GM19468 (cell line): ENCODE results near the gene GLI2.

Experiments
- ATAC-seq: cut with Tn5 transposase; IDR thresholded peaks from one replicate; pipeline ENCODE4 v1.9.1; 2021; ENCODE audit warnings: mild to moderate bottlenecking, moderate library complexity, moderate number of reproducible peaks; ENCODE audit not compliant: unreplicated experiment; ENCODE audit errors: extremely low read depth

The GLI2 gene

DNA sequence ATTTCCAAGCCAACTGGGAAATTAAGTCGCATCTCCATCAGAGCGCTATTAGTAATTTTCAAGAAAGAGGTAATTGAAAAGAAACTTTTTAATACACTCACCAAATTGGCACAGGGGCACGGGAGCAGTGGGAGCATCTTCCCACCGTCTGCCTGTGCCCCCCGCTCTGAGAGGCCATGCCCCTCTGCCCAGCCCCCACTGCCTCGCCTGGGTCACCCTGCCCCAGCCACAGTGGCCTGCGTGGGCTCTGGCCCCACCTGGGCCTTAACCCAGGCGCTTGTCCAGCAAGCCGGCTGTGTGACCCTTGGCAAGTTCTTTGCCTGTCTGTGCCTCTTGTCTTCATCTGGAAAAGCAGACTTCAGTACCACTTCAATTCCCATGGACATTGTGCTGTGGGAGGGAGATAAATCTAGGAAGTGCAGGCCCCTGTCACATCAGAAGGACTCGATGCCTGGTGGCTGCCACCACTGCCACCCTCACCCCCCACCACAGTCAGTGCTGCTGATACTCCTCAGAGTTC is 31.9 kb downstream of the GLI2 start:
- no peak for ATAC-seq

DNA sequence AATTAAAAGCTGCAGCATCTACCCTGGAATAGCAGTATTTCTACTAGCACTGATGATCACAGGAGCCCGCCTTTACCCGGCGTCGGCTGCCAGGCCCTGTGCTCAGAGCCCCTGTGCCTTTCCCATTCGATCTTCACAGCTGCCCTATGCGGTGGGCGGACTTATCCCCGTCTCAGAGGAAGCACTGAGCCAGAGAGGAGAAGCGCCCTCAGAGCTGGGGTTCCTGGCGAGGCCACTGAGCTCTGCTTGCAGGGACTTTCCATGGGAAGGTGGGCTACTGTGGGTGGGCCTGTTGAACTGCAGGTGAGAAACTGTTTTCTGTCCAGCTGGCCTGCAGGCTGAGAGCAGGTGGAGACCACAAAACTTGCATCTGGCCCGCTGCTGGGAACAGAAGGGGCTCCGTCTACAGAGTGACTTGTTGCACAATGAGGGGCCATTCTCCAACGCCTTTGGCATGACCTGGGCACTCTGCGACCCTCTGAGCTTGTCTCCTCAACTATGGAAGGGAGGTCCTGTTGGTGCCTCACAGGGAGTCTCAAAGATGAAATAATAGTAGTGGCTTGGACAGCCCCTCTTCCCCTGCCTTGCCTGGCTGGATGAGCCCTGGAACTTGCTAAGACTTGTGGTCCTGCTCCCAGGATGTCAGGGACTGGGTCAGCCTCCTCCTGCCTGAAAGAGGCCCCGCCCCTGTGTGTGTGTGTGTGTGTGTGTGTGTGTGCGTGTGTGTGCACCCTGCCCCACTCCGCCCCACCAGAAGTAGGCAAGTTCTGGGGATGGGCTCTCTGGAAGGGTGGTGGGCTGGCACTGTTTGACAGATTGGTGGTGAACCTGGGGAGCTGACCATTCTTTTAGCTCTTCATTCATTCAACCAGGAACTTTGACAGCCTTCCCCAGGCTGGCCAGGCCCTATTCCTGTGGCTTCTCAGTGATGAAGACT is 32.7 kb downstream of the GLI2 start:
- ATAC-seq = no peak

DNA sequence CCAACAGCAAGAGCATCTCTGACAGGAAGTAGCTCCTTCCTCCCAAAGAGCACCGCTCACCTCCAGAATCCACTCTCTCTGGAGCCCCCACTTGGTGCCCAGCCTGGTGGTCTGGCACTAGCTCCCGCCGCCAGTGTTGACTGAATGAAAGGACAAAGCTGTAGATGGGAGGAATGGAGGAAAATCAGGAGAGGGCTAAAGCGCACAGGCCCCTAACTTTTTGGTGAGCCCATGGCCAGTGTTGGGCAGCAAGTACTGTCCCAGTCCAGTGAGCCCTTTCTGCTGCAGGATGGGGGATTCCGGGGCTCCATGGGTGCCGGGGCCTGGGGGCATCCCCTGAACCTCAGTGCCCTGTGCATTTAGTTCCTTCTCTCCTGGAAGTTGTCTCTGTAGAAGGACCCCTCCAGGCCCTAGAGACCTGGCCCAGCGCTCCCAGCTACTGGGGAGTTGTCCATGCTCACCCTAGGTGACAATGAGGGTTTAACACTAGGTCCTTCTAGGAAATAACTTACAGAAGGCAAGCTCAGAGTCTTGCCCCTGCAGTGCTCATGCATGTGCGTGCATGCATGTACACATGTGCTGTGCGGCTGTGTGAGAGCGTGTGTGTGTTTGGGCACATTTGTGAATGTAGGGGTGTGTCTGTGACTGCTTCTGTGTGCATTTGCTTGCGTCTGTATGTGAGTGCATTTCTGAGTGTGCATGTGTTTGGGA is 33.6 kb downstream of the GLI2 start:
- no peak for ATAC-seq

DNA sequence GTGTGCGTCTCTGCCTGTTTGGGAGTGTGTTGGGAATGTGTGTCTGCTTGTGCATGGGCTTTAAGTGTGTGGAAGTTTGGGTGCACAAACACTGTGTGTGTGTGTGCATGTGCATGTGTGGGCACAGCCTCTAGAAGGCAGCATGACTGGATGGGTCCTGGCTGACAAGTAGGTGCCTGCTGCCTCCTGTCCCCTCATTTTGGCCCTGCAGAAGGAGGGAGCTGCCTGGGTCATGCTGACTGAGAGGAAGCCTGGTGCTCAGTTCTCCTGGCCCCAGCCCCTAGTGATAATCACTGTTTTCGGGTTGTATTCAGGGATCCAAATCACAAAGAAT is 34.1 kb downstream of the GLI2 start:
- no peak for ATAC-seq

DNA sequence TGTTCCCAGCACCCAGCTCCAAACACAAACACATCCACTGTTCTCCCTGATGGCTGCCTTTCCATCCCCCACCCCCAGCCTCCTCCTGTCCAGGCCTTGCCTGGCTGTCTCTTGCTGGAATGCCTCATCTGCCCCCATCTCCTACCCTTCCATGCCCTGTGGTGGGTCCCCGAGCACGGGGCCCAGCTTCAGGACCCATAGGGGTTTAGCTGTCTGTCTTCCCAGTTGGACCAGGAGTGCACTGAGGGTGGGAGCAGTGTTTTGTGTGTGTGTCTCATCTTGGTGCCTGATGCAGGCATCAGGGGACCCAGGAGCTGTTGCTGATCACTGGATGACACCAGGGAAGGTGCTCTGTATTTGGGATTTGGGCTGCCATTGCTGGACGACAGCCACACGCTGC is 34.5 kb downstream of the GLI2 start:
- ATAC-seq = no peak

DNA sequence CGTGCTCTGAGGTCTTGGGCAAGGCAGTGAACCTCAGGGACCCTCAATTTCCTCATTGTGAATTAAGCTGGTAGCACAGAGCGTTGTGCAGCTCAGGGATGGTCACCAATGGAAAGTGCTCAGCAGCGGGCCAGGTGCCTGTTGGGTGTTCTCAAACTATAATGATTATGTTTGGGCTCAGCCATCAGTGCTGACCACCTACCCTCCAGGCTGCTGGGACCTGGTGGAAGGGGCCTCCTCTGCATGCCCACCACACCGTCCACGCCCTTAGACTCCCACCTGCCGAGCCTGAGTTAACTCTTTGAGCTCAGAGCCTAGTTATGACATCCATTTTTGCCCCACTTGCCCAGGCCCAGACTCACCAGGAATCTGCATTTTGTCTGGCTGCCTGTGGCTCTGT is 35.0 kb downstream of the GLI2 start:
- no peak for ATAC-seq

DNA sequence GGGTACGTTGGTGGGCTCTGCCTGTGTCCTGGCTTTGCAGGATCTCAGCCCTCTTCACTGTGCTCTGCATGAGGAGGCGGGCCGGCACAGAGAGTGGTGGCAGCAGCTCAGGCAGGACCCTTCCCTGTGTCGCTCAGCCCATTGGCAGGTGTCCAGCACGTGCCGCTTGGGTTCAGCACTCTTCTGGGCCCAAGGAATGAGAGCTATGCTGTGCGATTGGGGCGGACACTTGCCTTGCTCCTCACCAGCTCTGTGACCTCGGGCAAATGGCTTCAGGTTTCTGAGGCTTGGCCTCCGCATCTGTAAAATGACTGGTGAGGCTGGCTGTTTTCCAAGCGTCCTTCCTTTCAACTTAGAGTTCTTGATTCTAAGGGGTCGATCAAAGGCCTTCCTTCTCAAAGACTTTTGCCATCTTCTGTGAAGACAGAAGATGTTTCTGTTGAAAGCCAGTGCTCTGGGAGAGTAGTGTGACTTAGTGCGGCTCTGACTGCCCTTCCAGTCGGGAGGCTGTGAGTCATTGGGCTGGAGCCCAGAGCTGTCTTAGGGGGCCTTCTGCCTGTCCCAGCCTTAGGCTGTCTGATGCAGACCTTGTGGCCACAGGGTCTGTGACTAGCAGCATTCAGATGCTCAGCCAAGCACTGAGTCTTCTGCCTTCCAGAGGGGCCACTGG is 35.6 kb downstream of the GLI2 start:
- ATAC-seq = no peak

DNA sequence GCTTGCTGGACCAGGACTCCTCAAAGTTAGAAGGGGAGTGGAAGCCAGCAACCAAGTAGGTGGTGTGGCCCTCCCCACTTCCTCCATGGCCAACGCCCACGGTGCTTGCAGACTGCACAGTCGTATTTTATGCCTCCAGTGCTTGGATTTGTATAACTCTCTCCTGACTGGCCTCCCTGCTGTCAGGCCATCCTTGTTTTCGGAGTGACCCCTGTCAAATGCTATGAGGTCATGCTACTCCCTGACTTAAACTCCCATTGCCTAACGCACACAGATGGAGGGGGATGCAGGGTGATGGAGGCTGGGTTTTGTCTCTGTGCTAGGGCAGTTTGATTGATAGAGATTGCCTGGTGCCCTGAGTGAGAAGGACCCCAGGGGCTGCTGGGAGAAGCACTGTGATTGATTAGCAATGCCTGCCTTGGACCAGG is 36.1 kb downstream of the GLI2 start:
- no peak for ATAC-seq

DNA sequence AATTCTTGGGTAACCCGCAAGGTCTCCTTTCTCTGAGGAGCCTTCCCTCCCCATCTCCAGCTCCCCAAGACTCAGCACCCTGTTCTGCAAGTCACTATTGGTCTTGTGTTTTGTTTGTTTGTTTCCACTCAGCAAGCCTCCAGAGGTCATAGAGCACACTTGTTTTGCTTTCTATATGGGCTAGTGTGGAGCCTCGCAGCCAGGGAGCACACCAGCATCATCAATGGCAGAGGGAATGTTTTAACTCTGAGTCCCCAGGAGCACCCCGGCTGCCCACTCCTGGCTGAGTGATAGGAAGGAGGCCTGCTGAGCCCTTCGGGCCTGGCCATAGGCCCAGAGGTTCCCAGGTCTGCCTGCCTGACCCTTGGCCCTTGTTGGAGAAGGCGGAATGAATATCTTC is 36.6 kb downstream of the GLI2 start:
- ATAC-seq = no peak

DNA sequence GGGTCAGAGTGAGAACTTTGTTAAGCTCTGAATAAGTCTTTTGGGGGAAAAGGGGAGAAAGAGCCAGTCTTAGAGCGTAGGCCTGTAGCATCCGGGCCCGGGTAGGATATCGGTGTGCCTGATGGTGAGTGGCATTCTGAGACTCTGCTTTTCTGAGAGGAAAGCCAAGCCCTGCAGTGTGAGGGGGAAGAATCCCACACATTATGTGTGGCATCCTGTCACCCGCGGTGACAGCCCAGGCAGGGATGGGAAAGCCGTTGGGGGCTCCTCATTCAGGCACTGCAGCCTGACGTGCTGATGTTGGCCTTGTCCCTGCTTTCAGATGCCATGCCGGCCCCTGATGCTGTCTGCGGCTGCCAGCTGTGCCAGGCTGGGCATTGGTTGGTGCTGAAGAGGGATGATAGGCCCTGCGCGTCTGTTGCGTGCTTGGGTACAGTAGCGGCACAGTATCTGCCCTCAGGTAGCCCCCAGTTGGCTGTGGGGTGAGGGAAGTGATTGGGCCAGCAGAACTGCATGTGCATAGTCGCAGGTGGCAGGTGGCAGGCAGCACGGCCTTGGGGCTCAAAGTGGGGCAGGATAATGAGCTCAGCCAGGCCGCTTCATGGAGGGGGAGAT is 37.6 kb downstream of the GLI2 start:
- ATAC-seq = no peak

DNA sequence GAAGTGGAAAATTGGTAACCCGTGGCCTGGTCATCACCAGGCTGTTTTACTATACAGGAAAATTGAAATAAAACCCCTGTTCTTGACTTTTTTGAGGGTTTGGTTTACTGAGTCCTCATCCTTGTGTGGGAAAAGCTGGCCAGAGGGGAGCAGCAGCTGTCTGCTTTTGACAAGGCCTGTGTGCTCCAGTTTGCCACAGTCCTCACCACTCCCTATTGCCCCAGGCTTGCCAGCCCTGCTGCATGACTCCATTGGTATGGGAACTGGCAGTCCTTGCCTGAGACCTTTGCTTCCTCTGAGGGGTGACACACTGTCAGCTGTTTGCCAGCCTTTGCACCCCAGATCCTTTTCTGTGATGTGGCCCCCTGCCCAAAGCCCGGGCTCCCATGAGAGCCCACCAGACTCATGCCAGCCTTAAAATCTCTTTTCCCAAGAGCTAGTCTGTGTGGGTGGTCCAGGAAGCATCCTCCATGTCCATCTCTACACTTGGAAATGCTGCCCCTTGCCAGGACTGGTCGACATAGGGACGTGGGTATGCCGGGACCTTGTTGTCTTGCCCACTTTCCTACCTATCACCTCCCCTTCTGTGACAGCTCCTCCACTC is 39.0 kb downstream of the GLI2 start:
- ATAC-seq = no peak

DNA sequence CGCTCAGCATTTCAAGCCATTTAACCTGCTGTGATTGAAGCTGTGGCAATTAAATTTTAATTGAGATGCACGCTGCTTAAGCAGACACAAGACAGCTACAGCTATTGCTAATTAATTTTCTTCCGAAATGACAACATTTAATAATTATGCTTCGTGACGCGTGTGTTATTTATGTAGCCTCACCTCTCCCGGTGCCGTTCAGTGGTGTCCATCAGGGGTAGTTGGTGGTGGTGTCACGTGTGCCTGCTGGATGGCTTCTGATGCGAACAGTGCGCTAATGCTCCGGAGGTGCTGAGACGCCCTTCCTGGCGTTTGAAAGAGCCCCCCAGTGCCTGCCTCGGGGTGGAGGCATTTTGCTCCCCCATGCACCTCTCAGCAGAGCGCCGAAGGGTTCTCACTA is 39.5 kb downstream of the GLI2 start:
- ATAC-seq = no peak

DNA sequence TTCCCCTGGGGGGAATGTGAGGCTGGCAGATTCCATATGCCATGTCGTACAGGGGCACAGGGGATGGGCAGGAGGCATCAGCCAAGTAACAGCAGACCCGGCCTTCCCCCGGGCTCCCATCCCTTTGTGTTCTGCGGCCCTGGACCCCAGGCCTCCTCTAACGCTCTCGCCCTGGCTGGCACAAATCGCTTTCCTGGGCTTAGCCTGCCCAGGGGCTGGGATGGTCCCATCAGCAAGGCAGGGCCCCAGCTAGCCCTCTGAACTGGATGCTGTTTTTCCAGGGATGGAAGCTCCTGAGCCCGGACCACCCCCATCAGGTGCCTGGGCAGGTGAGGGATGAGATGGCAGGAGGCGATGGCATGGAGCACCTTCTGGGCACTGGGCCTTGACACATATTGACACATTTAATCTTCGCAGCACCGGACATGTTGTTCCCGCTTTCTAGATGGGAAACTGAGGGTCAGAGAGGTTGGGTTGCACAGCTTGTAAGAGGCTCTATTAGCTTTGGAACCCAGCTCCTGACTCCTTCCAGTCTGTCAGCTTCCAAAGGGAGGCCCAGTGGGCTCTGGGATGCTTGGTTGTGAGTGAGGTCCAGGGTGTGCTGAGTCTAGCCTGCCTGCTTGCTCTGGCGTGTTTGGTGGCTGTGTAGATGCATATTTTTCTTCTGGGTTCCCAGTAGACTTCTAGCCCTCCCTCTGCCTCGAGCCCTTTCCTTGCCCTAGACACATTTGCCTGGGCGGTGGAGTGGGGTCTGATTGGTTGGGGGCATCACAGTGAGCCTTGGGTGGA is 40.3 kb downstream of the GLI2 start:
- no peak for ATAC-seq

DNA sequence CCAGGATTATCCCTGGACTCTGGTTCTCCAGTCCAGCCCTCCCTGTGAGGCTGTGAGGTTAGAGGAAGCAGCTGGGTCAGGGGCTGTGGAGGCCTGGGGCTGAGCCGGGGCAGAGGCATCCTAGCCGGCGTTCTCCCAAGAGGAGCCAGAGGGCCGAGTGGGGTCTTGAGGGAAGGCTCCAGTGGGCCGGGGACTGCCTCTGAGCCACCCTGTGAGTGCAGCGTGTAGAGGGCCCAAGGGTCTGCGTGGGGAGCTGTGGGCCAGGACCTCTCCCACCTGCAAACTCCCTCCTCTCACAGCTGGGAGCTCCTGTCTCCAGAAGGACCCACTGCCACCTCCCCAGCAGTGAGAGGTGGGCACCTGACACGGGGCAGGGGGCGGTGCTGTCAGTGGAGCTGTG is 41.0 kb downstream of the GLI2 start:
- no peak for ATAC-seq

DNA sequence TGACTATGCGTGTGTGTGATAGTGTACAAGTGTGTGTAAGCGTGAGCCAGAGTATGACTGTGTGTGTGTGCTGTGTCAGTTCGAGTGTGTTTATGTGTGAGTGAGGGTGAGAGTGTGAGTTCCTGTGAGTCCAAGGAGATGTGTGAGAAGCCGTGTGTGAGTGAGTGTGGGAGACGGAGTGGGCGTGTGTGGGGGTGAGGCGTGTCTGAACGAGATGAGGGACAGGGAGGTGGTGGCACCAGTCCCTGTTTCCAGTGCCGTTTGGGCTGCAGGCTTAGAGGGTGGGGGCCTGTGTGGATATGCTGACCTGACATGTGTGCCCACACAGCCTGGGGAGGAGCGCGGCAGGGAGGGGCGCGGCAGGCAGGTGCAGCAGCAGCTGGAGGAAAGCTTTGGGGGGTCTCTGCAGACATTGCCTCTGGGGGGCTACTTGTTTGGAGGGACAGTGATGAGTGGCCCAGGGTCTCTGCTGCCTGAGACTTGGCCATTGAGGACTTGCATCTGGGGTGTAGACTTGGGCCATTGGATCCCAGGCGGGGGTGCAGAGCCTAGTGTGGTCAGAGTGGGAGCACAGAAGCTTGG is 41.6 kb downstream of the GLI2 start:
- no peak for ATAC-seq

DNA sequence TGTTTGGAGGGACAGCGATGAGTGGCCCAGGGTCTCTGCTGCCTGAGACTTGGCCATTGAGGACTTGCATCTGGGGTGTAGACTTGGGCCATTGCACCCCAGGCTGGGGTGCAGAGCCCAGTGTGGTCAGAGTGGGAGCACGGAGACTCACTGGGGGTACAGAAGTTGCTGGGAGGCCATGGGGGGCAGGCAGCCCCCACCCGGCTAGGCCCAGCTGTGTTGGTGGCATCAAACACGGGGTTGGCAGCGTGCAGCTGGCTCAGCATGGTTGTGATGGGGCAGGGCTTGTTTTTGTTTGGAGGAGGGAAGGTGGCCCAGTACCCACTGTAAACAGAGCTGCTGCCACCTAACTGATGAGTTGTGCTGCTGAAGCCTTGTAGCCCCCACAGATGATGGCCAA is 42.1 kb downstream of the GLI2 start:
- ATAC-seq = no peak

DNA sequence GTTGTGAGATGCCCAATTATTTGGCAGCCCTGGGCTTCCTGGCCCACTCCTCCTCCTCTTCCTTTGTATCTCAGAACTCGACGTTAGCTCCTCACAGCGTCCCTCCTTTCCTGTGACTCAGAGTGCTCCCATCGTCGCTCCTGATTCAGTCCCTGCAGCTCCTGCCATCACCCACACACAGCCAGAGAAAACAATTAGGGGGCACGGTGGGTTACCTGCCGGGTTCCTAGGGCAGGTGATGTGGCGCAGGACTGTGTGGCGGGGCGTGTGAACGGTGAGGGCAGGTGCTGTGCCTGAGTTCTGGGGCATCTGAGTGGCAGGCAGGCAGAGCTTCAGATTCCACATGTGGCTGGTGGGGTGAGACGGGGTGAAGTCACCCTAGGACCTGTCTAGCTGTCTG is 42.6 kb downstream of the GLI2 start:
- ATAC-seq = no peak

DNA sequence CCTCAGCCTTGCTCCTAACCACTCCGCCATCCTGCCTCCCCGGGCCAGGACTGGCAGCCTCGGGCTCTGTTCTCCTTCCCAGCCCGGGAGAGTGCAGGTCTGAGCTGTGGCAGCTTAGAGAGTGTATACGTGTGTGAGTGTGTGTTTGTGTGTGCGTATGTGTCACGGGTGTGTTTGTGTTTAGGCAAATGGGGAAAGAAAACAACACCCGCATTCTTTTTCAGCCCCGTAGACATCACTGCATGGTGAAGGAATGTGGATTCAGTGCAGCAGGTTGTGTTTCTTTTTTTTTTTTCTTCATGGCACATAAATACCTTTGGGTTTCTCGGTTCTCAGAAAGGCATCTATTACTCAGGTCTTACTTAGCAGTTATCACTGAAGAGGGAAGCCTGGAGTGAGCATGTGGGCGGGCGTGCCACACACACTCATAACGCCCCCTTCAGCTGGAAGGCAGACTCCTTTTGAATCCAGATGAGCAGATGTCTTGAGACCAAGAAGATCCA is 44.2 kb downstream of the GLI2 start:
- ATAC-seq = no peak

DNA sequence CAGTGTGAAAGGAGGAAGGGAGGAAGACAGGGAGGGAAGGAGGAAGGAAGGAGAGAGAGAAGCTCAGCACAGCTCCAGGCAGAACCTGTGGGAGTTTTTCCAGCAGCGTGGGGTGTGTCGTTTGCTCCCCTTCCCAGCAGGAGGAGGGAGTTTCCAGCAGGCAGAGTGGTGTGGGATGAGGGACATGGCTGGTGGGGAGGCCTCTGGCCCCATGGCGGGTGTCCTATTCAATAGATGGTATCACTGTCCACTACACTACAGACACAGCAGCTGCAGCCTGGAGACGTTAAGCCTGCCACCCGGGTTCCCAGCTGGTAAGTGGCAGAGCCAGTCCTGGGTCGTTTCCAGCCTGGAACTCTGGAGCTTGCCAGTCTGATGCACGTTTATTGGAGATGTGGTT is 44.7 kb downstream of the GLI2 start:
- no peak for ATAC-seq
